Measurements from ENCODE around the gene ME3. TPM values are rescaled to one million over a fixed set of nuclear protein-coding genes. Genes with fewer than 3 reads are reported as not detected.

The ME3 gene
- total RNA-seq = 10 to 100 TPM; 28.2 to 60.7 (median 46.0) TPM

- TF ChIP-seq CTCF (IDR thresholded peaks at IDR 0.05; ENCODE audit: low read depth) = no peak
These were observed at the start of gene ME3 for GRCh38 chr11:86672007-86672621. Gene ME3, minus strand, starts transcription at chr11:86672616.

GRCh38 chr11:86722006-86722405 lies 49.6 kb upstream of the ME3 start:
- no peak for TF ChIP-seq CTCF (IDR thresholded peaks at IDR 0.05; ENCODE audit: low read depth)

- no peak for TF ChIP-seq CTCF (IDR thresholded peaks at IDR 0.05; ENCODE audit: low read depth)
These were observed 48.1 kb upstream of the ME3 start for GRCh38 chr11:86720546-86720945.

GRCh38 chr11:86719781-86720463 lies 47.5 kb upstream of the ME3 start:
- no peak for TF ChIP-seq CTCF (IDR thresholded peaks at IDR 0.05; ENCODE audit: low read depth)

GRCh38 chr11:86718999-86719398 lies 46.6 kb upstream of the ME3 start:
- no peak for TF ChIP-seq CTCF (IDR thresholded peaks at IDR 0.05; ENCODE audit: low read depth)

- no peak for TF ChIP-seq CTCF (IDR thresholded peaks at IDR 0.05; ENCODE audit: low read depth)
These were observed 46.1 kb upstream of the ME3 start for GRCh38 chr11:86718521-86718920.

GRCh38 chr11:86717817-86718501 lies 45.5 kb upstream of the ME3 start:
- TF ChIP-seq CTCF (IDR thresholded peaks at IDR 0.05; ENCODE audit: low read depth) = no peak
